Caco-2 (cell line): ENCODE results near the gene SP2. TPM values are rescaled to one million over a fixed set of nuclear protein-coding genes. Genes with fewer than 3 reads are reported as not detected.

Experiments
- BruUV-seq: library from RNA; stranded (reverse); fragments of 400-500 nt; replicated peaks from 2 replicates; lab custom pipeline; 2021; lab: Mats Ljungman, UMichigan
- CTCF ChIA-PET: fragments of 300-600 bp; sonication (Branson Sonifier 250); formaldehyde crosslinking; loops from one replicate; lab custom pipeline; 2022; ENCODE audit warnings: antibody characterized with exemption; lab: Charles Lee
- POLR2A ChIA-PET: fragments of 300-600 bp; sonication (Branson Sonifier 250); formaldehyde crosslinking; loops from one replicate; lab custom pipeline; 2022; ENCODE audit warnings: antibody characterized with exemption; lab: Charles Lee
- DNase-seq, 2 experiments: peaks; one replicate each; pipeline versions ENCODE4 v3.0.0 to v3.0.0-alpha.2; 2020 to 2022
- H3K27me3 ChIP-seq: replicated peaks from 2 replicates; pipeline ENCODE4 v1.6.0; 2011; ENCODE audit warnings: low read length; ENCODE audit not compliant: control insufficient read depth, insufficient read depth
- H3K36me3 ChIP-seq: 2 replicates; pipeline ENCODE4 v1.5.1; 2011; ENCODE audit warnings: low read length; ENCODE audit not compliant: control insufficient read depth, insufficient read depth
- H3K4me1 ChIP-seq: fragments of 250-450 bp; sonication (Bioruptor Pico); 2 replicates; pipeline ENCODE4 v1.5.1; 2020; ENCODE audit warnings: mild to moderate bottlenecking
- H3K4me3 ChIP-seq: 2 replicates; pipeline ENCODE4 v1.5.1; 2011; ENCODE audit warnings: low read depth, mild to moderate bottlenecking, control low read depth, low read length
- H3K9me3 ChIP-seq: fragments of 250-450 bp; sonication (Bioruptor Pico); 2 replicates; pipeline ENCODE4 v1.5.1; 2020; ENCODE audit warnings: mild to moderate bottlenecking, moderate library complexity
- H3K27ac Mint-ChIP-seq: one replicate; pipeline ENCODE4 v1.8.0; 2022; ENCODE audit warnings: mixed read lengths; ENCODE audit not compliant: unreplicated experiment
- H3K27me3 Mint-ChIP-seq: one replicate; pipeline ENCODE4 v1.8.0; 2022; ENCODE audit warnings: mixed read lengths; ENCODE audit not compliant: insufficient read depth, unreplicated experiment
- H3K36me3 Mint-ChIP-seq: one replicate; pipeline ENCODE4 v1.8.0; 2022; ENCODE audit warnings: mild to moderate bottlenecking, mixed read lengths; ENCODE audit not compliant: insufficient read depth, unreplicated experiment
- H3K4me1 Mint-ChIP-seq: one replicate; pipeline ENCODE4 v1.8.0; 2022; ENCODE audit warnings: low read depth, mixed read lengths; ENCODE audit not compliant: unreplicated experiment
- H3K4me3 Mint-ChIP-seq: one replicate; pipeline ENCODE4 v1.8.0; 2022; ENCODE audit warnings: mild to moderate bottlenecking, moderate library complexity, mixed read lengths; ENCODE audit not compliant: unreplicated experiment
- H3K9me3 Mint-ChIP-seq: one replicate; pipeline ENCODE4 v1.8.0; 2022; ENCODE audit warnings: mixed read lengths; ENCODE audit not compliant: unreplicated experiment
- CTCF ChIP-seq, 2 experiments: fragments of 200-600 bp in 1 of 2; IDR thresholded peaks; 1 replicate in 1 of 2; 2 replicates in 1 of 2; pipeline versions ENCODE4 v1.5.1 to v1.8.0; 2011 to 2022; ENCODE audit warnings: antibody characterized with exemption in 1 of 2, control low read depth in 1 of 2, inconsistent platforms in 1 of 2, low read depth in 1 of 2, low read length in 1 of 2, mild to moderate bottlenecking in 1 of 2, moderate library complexity in 1 of 2; ENCODE audit not compliant: insufficient read depth in 1 of 2, severe bottlenecking in 1 of 2, unreplicated experiment in 1 of 2
- intact Hi-C: fragments of 100-400 bp; cut with micrococcal nuclease; formaldehyde crosslinking; loops from one replicate; pipeline ENCODE4 v1.10.0; 2022; ENCODE audit not compliant: unreplicated experiment
- total RNA-seq: library from RNA; stranded (reverse); gene quantifications from 2 replicates; pipeline ENCODE4 v1.2.3, GENCODE V29; 2022

Gene SP2
- total RNA-seq, 1 experiment from 2014 or later: 25.2 TPM

- peaks cover 30% of the 10 kb centered on the region for H3K36me3 Mint-ChIP-seq
- H3K4me3 Mint-ChIP-seq: peak overlapping the region; percentile 67
- peaks cover 6% of the 10 kb centered on the region for H3K9me3 Mint-ChIP-seq
- peaks cover 15% of the 10 kb centered on the region for H3K36me3 ChIP-seq
- intact Hi-C loops: loop anchor here (1.0 kb wide), 3 partner anchors 8 to 13 kb away; no protein-coding TSS in a partner anchor
- ChIA-PET POLR2A (interaction anchor here (0.6 to 3.1 kb wide), 9 partner anchors 8 to 125 kb away, joined by 3 to 64 read pairs (median 10); partner anchors contain the start of genes CDK5RAP3, LRRC46, MRPL10 and PNPO), CTCF (interaction anchor here (0.6 to 8.3 kb wide), 25 partner anchors 8 to 315 kb away, joined by 3 to 157 read pairs (median 6); partner anchors contain the start of genes CDK5RAP3, LRRC46, MRPL10 and NFE2L1)
- peak overlapping the region; percentile 59 for H3K4me3 ChIP-seq
- peaks cover 67% of the 10 kb centered on the region for H3K4me1 ChIP-seq
- peak overlapping the region; percentile 35 for H3K27ac Mint-ChIP-seq
- no peaks in the 10 kb centered on the region for H3K27me3 Mint-ChIP-seq
- peaks cover 52% of the 10 kb centered on the region for H3K4me1 Mint-ChIP-seq
- H3K9me3 ChIP-seq: no peaks in the 10 kb centered on the region
- H3K27me3 ChIP-seq: no peaks in the 10 kb centered on the region
- TF ChIP-seq CTCF (IDR thresholded peaks at IDR 0.05; ENCODE audit: insufficient read depth in 1 of 2, low read depth in 1 of 2, low read length in 1 of 2, severe bottlenecking in 1 of 2, unreplicated experiment in 1 of 2): no peak
- TSS peak; percentile 28 for BruUV-seq
- peak; percentile 72 to 75 for DNase-seq
Measured at GRCh38 chr17:47956791-47957590, 61.0 kb downstream of the SP2 start.

GRCh38 chr17:47957591-47958490 is 61.8 kb downstream of the SP2 start, which contains the start of gene PRR15L:
Gene PRR15L, minus strand, starts transcription at chr17:47957883. Its CDS starts 4,649 bp downstream, at chr17:47953234.
- peak within 1 kb of the TSS; percentile 67 for H3K4me3 Mint-ChIP-seq
- H3K4me1 ChIP-seq: peaks cover 67% of the 10 kb centered on the region
- H3K36me3 ChIP-seq: peaks cover 11% of the 10 kb centered on the region; the same call in 1 of the 2 replicates
- BruUV-seq: TSS peak; percentile 40
- no peaks in the 10 kb centered on the region for H3K27me3 ChIP-seq
- peaks cover 53% of the 10 kb centered on the region for H3K4me1 Mint-ChIP-seq
- H3K27ac Mint-ChIP-seq: peak within 1 kb of the TSS; percentile 35
- H3K4me3 ChIP-seq: peak within 1 kb of the TSS; percentile 59
- ChIA-PET CTCF (interaction anchor here (0.6 to 8.3 kb wide), 22 partner anchors 8 to 1405 kb away, joined by 3 to 157 read pairs (median 6); partner anchors contain the start of genes CDK5RAP3, LRRC46, MRPL10 and NFE2L1), POLR2A (interaction anchor here (0.6 to 3.1 kb wide), 10 partner anchors 8 to 655 kb away, joined by 3 to 64 read pairs (median 9); partner anchors contain the start of genes CDK5RAP3, LRRC46, MRPL10 and PNPO)
- peak; percentile 89 to 93 for DNase-seq
- no peaks in the 10 kb centered on the region for H3K9me3 ChIP-seq
- H3K36me3 Mint-ChIP-seq: peaks cover 24% of the 10 kb centered on the region
- no peak for TF ChIP-seq CTCF (IDR thresholded peaks at IDR 0.05; ENCODE audit: insufficient read depth in 1 of 2, low read depth in 1 of 2, low read length in 1 of 2, severe bottlenecking in 1 of 2, unreplicated experiment in 1 of 2)
- intact Hi-C loops: loop anchor here (1.0 kb wide), 3 partner anchors 8 to 12 kb away; no protein-coding TSS in a partner anchor
- H3K9me3 Mint-ChIP-seq: peaks cover 7% of the 10 kb centered on the region
- H3K27me3 Mint-ChIP-seq: no peaks in the 10 kb centered on the region
